Measurements from ENCODE around the gene DAGLA.

DNA sequence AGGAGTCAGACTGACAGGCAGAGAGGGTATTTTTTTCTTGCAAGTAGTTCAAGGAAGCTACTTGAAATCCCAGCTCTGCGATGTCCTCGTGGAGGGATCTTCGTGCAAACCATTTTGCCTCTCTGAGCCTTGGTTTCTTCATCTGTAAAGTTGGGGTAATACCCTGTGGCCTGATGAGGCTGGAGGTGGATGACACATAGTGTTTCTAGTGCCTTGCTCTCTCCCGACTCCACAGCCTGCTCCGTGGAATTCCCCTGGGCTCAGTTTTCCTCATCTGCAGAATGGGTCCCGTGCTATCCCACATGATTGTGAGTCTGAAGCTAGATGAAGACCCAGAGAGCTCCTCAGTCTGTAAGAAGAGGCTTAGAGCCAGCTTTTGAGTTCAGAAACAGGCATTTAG is 32.7 kb downstream of the DAGLA start:
- TF ChIP-seq POLR2A (IDR thresholded peaks at IDR 0.05) = no peak
- TF ChIP-seq, protein P1, sequence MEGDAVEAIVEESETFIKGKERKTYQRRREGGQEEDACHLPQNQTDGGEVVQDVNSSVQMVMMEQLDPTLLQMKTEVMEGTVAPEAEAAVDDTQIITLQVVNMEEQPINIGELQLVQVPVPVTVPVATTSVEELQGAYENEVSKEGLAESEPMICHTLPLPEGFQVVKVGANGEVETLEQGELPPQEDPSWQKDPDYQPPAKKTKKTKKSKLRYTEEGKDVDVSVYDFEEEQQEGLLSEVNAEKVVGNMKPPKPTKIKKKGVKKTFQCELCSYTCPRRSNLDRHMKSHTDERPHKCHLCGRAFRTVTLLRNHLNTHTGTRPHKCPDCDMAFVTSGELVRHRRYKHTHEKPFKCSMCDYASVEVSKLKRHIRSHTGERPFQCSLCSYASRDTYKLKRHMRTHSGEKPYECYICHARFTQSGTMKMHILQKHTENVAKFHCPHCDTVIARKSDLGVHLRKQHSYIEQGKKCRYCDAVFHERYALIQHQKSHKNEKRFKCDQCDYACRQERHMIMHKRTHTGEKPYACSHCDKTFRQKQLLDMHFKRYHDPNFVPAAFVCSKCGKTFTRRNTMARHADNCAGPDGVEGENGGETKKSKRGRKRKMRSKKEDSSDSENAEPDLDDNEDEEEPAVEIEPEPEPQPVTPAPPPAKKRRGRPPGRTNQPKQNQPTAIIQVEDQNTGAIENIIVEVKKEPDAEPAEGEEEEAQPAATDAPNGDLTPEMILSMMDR (IDR thresholded peaks at IDR 0.05) = no peak

All from tibial nerve (tissue), 3 donors.